H9 (cell line): ENCODE results near the gene FEZF2. TPM values are rescaled to one million over a fixed set of nuclear protein-coding genes. Genes with fewer than 3 reads are reported as not detected.

Source experiments
- DNase-seq: peaks from one replicate; pipeline ENCODE4 v3.0.0-alpha.2; 2017
- H2AFZ ChIP-seq: one replicate; pipeline ENCODE4 v1.6.1; 2013; ENCODE audit warnings: mild to moderate bottlenecking, low read length, control low read depth, moderate library complexity
- H2AK5ac ChIP-seq: 2 replicates; pipeline ENCODE4 v1.6.1; 2013; ENCODE audit warnings: low read length, control low read depth, mixed read lengths; ENCODE audit not compliant: insufficient read length
- H2BK120ac ChIP-seq: one replicate; pipeline ENCODE4 v1.6.1; 2013; ENCODE audit warnings: low read depth, mild to moderate bottlenecking, low read length, control low read depth, inconsistent platforms; ENCODE audit not compliant: poor library complexity, severe bottlenecking
- H2BK12ac ChIP-seq: 2 replicates; pipeline ENCODE4 v1.6.1; 2013; ENCODE audit warnings: low read length, control low read depth, mixed read lengths, low read depth; ENCODE audit not compliant: insufficient read length
- H2BK15ac ChIP-seq: 2 replicates; pipeline ENCODE4 v1.6.1; 2013; ENCODE audit warnings: low read depth, low read length, control low read depth
- H2BK20ac ChIP-seq: one replicate; pipeline ENCODE4 v1.6.1; 2013; ENCODE audit warnings: low read depth, mild to moderate bottlenecking, low read length, control low read depth, inconsistent platforms; ENCODE audit not compliant: poor library complexity, severe bottlenecking
- H2BK5ac ChIP-seq: 2 replicates; pipeline ENCODE4 v1.6.1; 2013; ENCODE audit warnings: low read length, control low read depth, mixed read lengths; ENCODE audit not compliant: insufficient read length
- H3K14ac ChIP-seq: 2 replicates; pipeline ENCODE4 v1.6.1; 2013; ENCODE audit warnings: low read length, control low read depth; ENCODE audit not compliant: insufficient read depth
- H3K18ac ChIP-seq: 2 replicates; pipeline ENCODE4 v1.6.1; 2013; ENCODE audit warnings: low read depth, mild to moderate bottlenecking, mixed read lengths, low read length, control low read depth; ENCODE audit not compliant: insufficient read length
- H3K23ac ChIP-seq: 2 replicates; pipeline ENCODE4 v1.6.1; 2013; ENCODE audit warnings: low read length, control low read depth, mixed read lengths, low read depth; ENCODE audit not compliant: insufficient read length
- H3K23me2 ChIP-seq: 2 replicates; pipeline ENCODE4 v1.6.1; 2013; ENCODE audit warnings: low read depth, mild to moderate bottlenecking, mixed read lengths, low read length, control low read depth; ENCODE audit not compliant: insufficient read length, poor library complexity, severe bottlenecking
- H3K27ac ChIP-seq: 2 replicates; pipeline ENCODE4 v1.5.1; 2013; ENCODE audit warnings: low read length, control low read depth, mixed read lengths, low read depth; ENCODE audit not compliant: insufficient read length
- H3K27me3 ChIP-seq: 2 replicates; pipeline ENCODE4 v1.6.1; 2013; ENCODE audit warnings: low read length, control low read depth, inconsistent platforms; ENCODE audit not compliant: insufficient read depth
- H3K4ac ChIP-seq: 2 replicates; pipeline ENCODE4 v1.6.1; 2013; ENCODE audit warnings: low read depth, mild to moderate bottlenecking, control low read depth, inconsistent platforms, low read length, moderate library complexity
- H3K4me1 ChIP-seq: 2 replicates; pipeline ENCODE4 v1.6.1; 2013; ENCODE audit warnings: low read length, control low read depth, inconsistent platforms; ENCODE audit not compliant: insufficient read depth
- H3K4me2 ChIP-seq: 2 replicates; pipeline ENCODE4 v1.6.1; 2013; ENCODE audit warnings: low read length, control low read depth, mixed read lengths; ENCODE audit not compliant: insufficient read length, insufficient read depth
- H3K56ac ChIP-seq: 2 replicates; pipeline ENCODE4 v1.6.1; 2013; ENCODE audit warnings: low read depth, mild to moderate bottlenecking, mixed read lengths, low read length, control low read depth; ENCODE audit not compliant: insufficient read length
- H3K79me1 ChIP-seq: 2 replicates; pipeline ENCODE4 v1.6.1; 2013; ENCODE audit warnings: low read depth, mild to moderate bottlenecking, moderate library complexity, low read length, control low read depth, inconsistent platforms; ENCODE audit not compliant: insufficient read depth, poor library complexity, severe bottlenecking
- H3K79me2 ChIP-seq: 2 replicates; pipeline ENCODE4 v1.6.1; 2013; ENCODE audit warnings: low read length, control low read depth, inconsistent platforms; ENCODE audit not compliant: insufficient read depth
- H3K9ac ChIP-seq: 2 replicates; pipeline ENCODE4 v1.6.1; 2013; ENCODE audit warnings: low read length, control low read depth, mixed read lengths; ENCODE audit not compliant: insufficient read length; ENCODE audit errors: extremely low read depth
- H3K9me3 ChIP-seq: one replicate; pipeline ENCODE4 v1.6.1; 2013; ENCODE audit warnings: low read depth, low read length, inconsistent platforms; ENCODE audit not compliant: control insufficient read depth
- H3T11ph ChIP-seq: one replicate; pipeline ENCODE4 v1.6.1; 2013; ENCODE audit warnings: mild to moderate bottlenecking, low read length, control low read depth, inconsistent platforms
- H4K20me1 ChIP-seq: one replicate; pipeline ENCODE4 v1.6.1; 2013; ENCODE audit not compliant: control insufficient read depth, insufficient read length, insufficient read depth
- H4K5ac ChIP-seq: 2 replicates; pipeline ENCODE4 v1.6.1; 2013; ENCODE audit warnings: low read depth, mild to moderate bottlenecking, mixed read lengths, low read length, control low read depth; ENCODE audit not compliant: insufficient read length
- H4K8ac ChIP-seq: replicated peaks from 2 replicates; pipeline ENCODE4 v1.6.1; 2013; ENCODE audit warnings: low read length, control low read depth, mixed read lengths, low read depth; ENCODE audit not compliant: insufficient read length
- H4K91ac ChIP-seq: 2 replicates; pipeline ENCODE4 v1.6.1; 2013; ENCODE audit warnings: low read depth, mild to moderate bottlenecking, moderate library complexity, mixed read lengths, low read length, control low read depth; ENCODE audit not compliant: insufficient read length
- H3K27ac Mint-ChIP-seq, 3 experiments: 2 replicates in 2 of 3; 3 replicates in 1 of 3; pipeline ENCODE4 v1.8.0; 2020 to 2021; ENCODE audit warnings: mixed read lengths in 3 of 3, mild to moderate bottlenecking in 1 of 3, moderate library complexity in 1 of 3
- H3K27me3 Mint-ChIP-seq: 2 replicates; pipeline ENCODE4 v1.8.0; 2021; ENCODE audit warnings: low read depth, mild to moderate bottlenecking, moderate library complexity, mixed read lengths
- H3K36me3 Mint-ChIP-seq, 3 experiments: 2 replicates in 2 of 3; 3 replicates in 1 of 3; pipeline ENCODE4 v1.8.0; 2020 to 2021; ENCODE audit warnings: low read depth in 3 of 3, mixed read lengths in 3 of 3; ENCODE audit not compliant: insufficient read depth in 1 of 3
- H3K4me1 Mint-ChIP-seq, 2 experiments: 2 replicates each; pipeline ENCODE4 v1.8.0; 2020; ENCODE audit warnings: mixed read lengths in 2 of 2
- H3K4me3 Mint-ChIP-seq, 2 experiments: 2 replicates in 1 of 2; 3 replicates in 1 of 2; pipeline ENCODE4 v1.8.0; 2020 to 2021; ENCODE audit warnings: mild to moderate bottlenecking in 2 of 2, mixed read lengths in 2 of 2, moderate library complexity in 1 of 2
- H3K9me3 Mint-ChIP-seq, 2 experiments: 2 replicates in 1 of 2; 3 replicates in 1 of 2; pipeline ENCODE4 v1.8.0; 2020; ENCODE audit warnings: mild to moderate bottlenecking in 2 of 2, mixed read lengths in 2 of 2, moderate library complexity in 1 of 2
- CTCF ChIP-seq: fragments of 200-600 bp; sonication (generic); conservative IDR thresholded peaks from 3 replicates; pipeline ENCODE4 v1.8.0; 2021; ENCODE audit warnings: antibody characterized with exemption, mild to moderate bottlenecking
- WGBS: extraction: QIAGEN DNeasy Blood & Tissue Kit; methylation state at CpG from one replicate; pipeline ENCODE4 v1.1.7; 2013; ENCODE audit warnings: missing lambda C conversion rate, low lambda C conversion rate, mixed read lengths; ENCODE audit not compliant: insufficient read length; ENCODE audit errors: extremely low coverage; 5-methylcytosine and 5-hydroxymethylcytosine counted together
- total RNA-seq: library from RNA; stranded (reverse); gene quantifications from 2 replicates; pipeline ENCODE4 v1.2.1, GENCODE V29; 2021

The FEZF2 gene
- total RNA-seq, 1 experiment from 2014 or later = 0.11 TPM

DNA sequence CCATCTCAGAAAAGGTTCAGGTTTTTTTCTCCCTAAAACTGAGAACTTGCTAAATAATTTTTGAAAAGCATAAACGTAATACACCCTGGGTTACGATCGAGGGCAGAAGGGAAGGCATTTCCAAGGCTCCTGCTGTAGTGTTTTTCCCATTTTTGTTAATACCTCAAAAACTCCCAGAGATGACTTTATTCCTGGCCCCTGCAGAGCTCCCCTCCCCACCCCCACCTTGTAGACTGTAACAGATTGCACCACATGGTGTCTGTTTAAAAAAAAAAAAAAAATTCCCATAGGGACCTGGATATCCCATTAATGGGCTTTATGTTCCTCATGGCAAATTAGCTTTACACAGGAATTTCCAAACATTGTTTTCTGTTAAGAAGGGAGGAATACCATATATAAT, 38.2 kb downstream of the FEZF2 start:
- no peaks in the 10 kb centered on the region for H3K79me1 ChIP-seq
- H3K56ac ChIP-seq = no peak overlapping the region
- no peak overlapping the region for H2BK120ac ChIP-seq
- H3K18ac ChIP-seq = no peak overlapping the region
- no peak overlapping the region for H3K27ac ChIP-seq
- H2BK15ac ChIP-seq = no peak overlapping the region
- no CpG with 5 or more reads among the region's 3 CpGs for WGBS
- no peak overlapping the region for H3K9ac ChIP-seq
- no peak overlapping the region for H4K8ac ChIP-seq
- TF ChIP-seq CTCF = no peak
- no peak overlapping the region; a peak in 1 of 5 replicates for H3K4me3 Mint-ChIP-seq
- H3K14ac ChIP-seq = no peak overlapping the region
- no peaks in the 10 kb centered on the region for H3K9me3 Mint-ChIP-seq
- H3K27me3 Mint-ChIP-seq = peaks cover 2% of the 10 kb centered on the region; the same call in 1 of the 2 replicates
- no peak for DNase-seq
- H3K4me1 Mint-ChIP-seq = peaks cover 8 to 17% of the 10 kb centered on the region in 2 experiments
- no peak overlapping the region for H2BK5ac ChIP-seq
- H2AK5ac ChIP-seq = no peak overlapping the region
- no peak overlapping the region for H3T11ph ChIP-seq
- H2AFZ ChIP-seq = no peak overlapping the region
- no peak overlapping the region for H3K4ac ChIP-seq
- H2BK12ac ChIP-seq = no peak overlapping the region
- H3K23ac ChIP-seq = no peak overlapping the region
- H3K27ac Mint-ChIP-seq = no peak overlapping the region
- no peak overlapping the region for H2BK20ac ChIP-seq
- no peak overlapping the region for H4K5ac ChIP-seq
- no peaks in the 10 kb centered on the region for H3K36me3 Mint-ChIP-seq
- no peaks in the 10 kb centered on the region for H3K23me2 ChIP-seq
- no peaks in the 10 kb centered on the region for H3K27me3 ChIP-seq
- H4K20me1 ChIP-seq = no peaks in the 10 kb centered on the region
- no peak overlapping the region for H3K4me2 ChIP-seq
- no peaks in the 10 kb centered on the region for H3K79me2 ChIP-seq
- no peak overlapping the region for H4K91ac ChIP-seq
- no peaks in the 10 kb centered on the region for H3K4me1 ChIP-seq
- no peaks in the 10 kb centered on the region for H3K9me3 ChIP-seq
